Esophagus mucosa (tissue), 1 donor: ENCODE results near the gene DNAJC15. TPM values are rescaled to one million over a fixed set of nuclear protein-coding genes. Genes with fewer than 3 reads are reported as not detected.

Experiments
- ATAC-seq: fragments of 200-7000 bp; cut with Tn5 transposase; one replicate; pipeline ENCODE4 v1.9.1; 2020
- total RNA-seq: library from RNA; stranded (reverse); gene quantifications from one replicate; pipeline ENCODE4 v1.2.4, GENCODE V29; 2023
- donor health status: DM: yes; HTN: yes; CAD: no.

DNAJC15 gene
- total RNA-seq, 1 donor from 2014 or later, result 4.9 TPM

- ATAC-seq, result no peak
Observed at GRCh38 chr13:43127827-43128226, 104.4 kb downstream of the DNAJC15 start.

GRCh38 chr13:43128504-43128961, 105.1 kb downstream of the DNAJC15 start:
- no peak for ATAC-seq

GRCh38 chr13:43129066-43129465, 105.7 kb downstream of the DNAJC15 start:
- ATAC-seq, result no peak

GRCh38 chr13:43129511-43130110, 106.2 kb downstream of the DNAJC15 start:
- no peak for ATAC-seq

GRCh38 chr13:43132257-43132656, 108.9 kb downstream of the DNAJC15 start:
- ATAC-seq, result peak; percentile 76

- no peak for ATAC-seq
Observed at GRCh38 chr13:43132911-43133310, 109.5 kb downstream of the DNAJC15 start.

GRCh38 chr13:43133792-43134191, 110.4 kb downstream of the DNAJC15 start:
- no peak for ATAC-seq

- ATAC-seq, result no peak
Observed at GRCh38 chr13:43134868-43135267, 111.5 kb downstream of the DNAJC15 start.

- no peak for ATAC-seq
Observed at GRCh38 chr13:43135516-43135915, 112.1 kb downstream of the DNAJC15 start.

GRCh38 chr13:43136920-43137575, 113.7 kb downstream of the DNAJC15 start:
- ATAC-seq, result no peak

- no peak for ATAC-seq
Observed at GRCh38 chr13:43139211-43139610, 115.8 kb downstream of the DNAJC15 start.

GRCh38 chr13:43139921-43140320, 116.5 kb downstream of the DNAJC15 start:
- no peak for ATAC-seq

GRCh38 chr13:43140985-43141384, 117.6 kb downstream of the DNAJC15 start:
- no peak for ATAC-seq

- ATAC-seq, result no peak
Observed at GRCh38 chr13:43141685-43142084, 118.3 kb downstream of the DNAJC15 start.

- no peak for ATAC-seq
Observed at GRCh38 chr13:43143591-43143990, 120.2 kb downstream of the DNAJC15 start.

- no peak for ATAC-seq
Observed at GRCh38 chr13:43145534-43146196, 122.3 kb downstream of the DNAJC15 start.

- ATAC-seq, result no peak
Observed at GRCh38 chr13:43146400-43146799, 123.0 kb downstream of the DNAJC15 start.

- no peak for ATAC-seq
Observed at GRCh38 chr13:43150369-43151207, 127.2 kb downstream of the DNAJC15 start.

GRCh38 chr13:43153436-43154090, 130.2 kb downstream of the DNAJC15 start:
- no peak for ATAC-seq

GRCh38 chr13:43154156-43154651, 130.8 kb downstream of the DNAJC15 start:
- no peak for ATAC-seq

- no peak for ATAC-seq
Observed at GRCh38 chr13:43154839-43155238, 131.5 kb downstream of the DNAJC15 start.

- no peak for ATAC-seq
Observed at GRCh38 chr13:43156916-43157315, 133.5 kb downstream of the DNAJC15 start.
